HepG2 (cell line): ENCODE results near the gene MEX3A. TPM values are rescaled to one million over a fixed set of nuclear protein-coding genes. Genes with fewer than 3 reads are reported as not detected.

Experiments used
- BCL3 ChIP-seq: sonication (generic); formaldehyde crosslinking; IDR thresholded peaks from 2 replicates; pipeline ENCODE4 v1.5.1; 2020; ENCODE audit warnings: mild to moderate bottlenecking, missing genetic modification reagents, moderate library complexity
- CAMTA2 ChIP-seq: sonication (generic); formaldehyde crosslinking; IDR thresholded peaks from 2 replicates; pipeline ENCODE4 v1.4.0; 2020; ENCODE audit warnings: mild to moderate bottlenecking, missing genetic modification reagents, borderline replicate concordance
- EED ChIP-seq: sonication (generic); formaldehyde crosslinking; IDR thresholded peaks from 2 replicates; pipeline ENCODE4 v1.5.0; 2020; ENCODE audit warnings: mild to moderate bottlenecking, missing genetic modification reagents
- EZH2 ChIP-seq: conservative IDR thresholded peaks from 2 replicates; pipeline ENCODE4 v1.6.1; 2012; ENCODE audit warnings: mild to moderate bottlenecking, low read depth, low read length, moderate library complexity
- FUBP1 ChIP-seq: sonication (generic); formaldehyde crosslinking; IDR thresholded peaks from 2 replicates; pipeline ENCODE4 v1.5.1; 2020; ENCODE audit warnings: missing genetic modification reagents, mild to moderate bottlenecking, borderline replicate concordance
- MYNN ChIP-seq: sonication (generic); formaldehyde crosslinking; IDR thresholded peaks from 2 replicates; pipeline ENCODE4 v1.4.0; 2020; ENCODE audit warnings: mild to moderate bottlenecking, low read depth, missing genetic modification reagents
- NKX3-1 ChIP-seq: sonication (generic); formaldehyde crosslinking; IDR thresholded peaks from 2 replicates; pipeline ENCODE4 v1.5.0; 2020; ENCODE audit warnings: missing genetic modification reagents
- SAFB2 ChIP-seq: sonication (generic); formaldehyde crosslinking; IDR thresholded peaks from 2 replicates; pipeline ENCODE4 v1.5.1; 2020; ENCODE audit warnings: missing genetic modification reagents, low read depth, mild to moderate bottlenecking, borderline replicate concordance
- SRF ChIP-seq: IDR thresholded peaks from 2 replicates; pipeline ENCODE4 v1.6.1; 2011; ENCODE audit warnings: mild to moderate bottlenecking, low read depth, low read length, moderate library complexity
- SRSF9 ChIP-seq: fragments of 200-400 bp; formaldehyde crosslinking; IDR thresholded peaks from 2 replicates; pipeline ENCODE4 v1.6.1; 2018; ENCODE audit warnings: borderline replicate concordance, mild to moderate bottlenecking, low read depth, low read length; ENCODE audit not compliant: insufficient read depth, poor library complexity, severe bottlenecking
- SYNCRIP ChIP-seq: fragments of 200-400 bp; formaldehyde crosslinking; IDR thresholded peaks from 2 replicates; pipeline ENCODE4 v1.6.1; 2018; ENCODE audit warnings: mild to moderate bottlenecking, low read depth, low read length; ENCODE audit not compliant: insufficient read depth
- TARDBP ChIP-seq: sonication (generic); formaldehyde crosslinking; IDR thresholded peaks from 2 replicates; pipeline ENCODE4 v1.8.0; 2022; ENCODE audit warnings: mild to moderate bottlenecking, missing genetic modification reagents
- ZFP62 ChIP-seq: sonication (generic); formaldehyde crosslinking; IDR thresholded peaks from 2 replicates; pipeline ENCODE4 v1.4.0; 2020; ENCODE audit warnings: missing genetic modification reagents
- ZNF225 ChIP-seq: sonication (generic); formaldehyde crosslinking; IDR thresholded peaks from 2 replicates; pipeline ENCODE4 v1.4.0; 2020; ENCODE audit warnings: mild to moderate bottlenecking, missing genetic modification reagents
- ZNF280B ChIP-seq: sonication (generic); formaldehyde crosslinking; IDR thresholded peaks from 2 replicates; pipeline ENCODE4 v1.5.0; 2020; ENCODE audit warnings: missing genetic modification reagents, mild to moderate bottlenecking, borderline replicate concordance
- ZNF414 ChIP-seq: sonication (generic); formaldehyde crosslinking; IDR thresholded peaks from 2 replicates; pipeline ENCODE4 v1.5.0; 2020; ENCODE audit warnings: missing genetic modification reagents
- ZNF468 ChIP-seq: sonication (generic); formaldehyde crosslinking; IDR thresholded peaks from 2 replicates; pipeline ENCODE4 v1.8.0; 2022; ENCODE audit warnings: mild to moderate bottlenecking, moderate library complexity, missing genetic modification reagents
- ZNF704 ChIP-seq: sonication (generic); formaldehyde crosslinking; IDR thresholded peaks from 2 replicates; pipeline ENCODE4 v1.8.1; 2023; ENCODE audit warnings: mild to moderate bottlenecking, inconsistent platforms, moderate library complexity, missing genetic modification reagents, borderline replicate concordance
- ZNF792 ChIP-seq: IDR thresholded peaks from 2 replicates; pipeline ENCODE4 v1.6.1; 2016
- ZNF883 ChIP-seq: sonication (generic); formaldehyde crosslinking; IDR thresholded peaks from 2 replicates; pipeline ENCODE4 v1.5.1; 2020; ENCODE audit warnings: mild to moderate bottlenecking, missing genetic modification reagents; ENCODE audit errors: not compliant biosample characterization
- polyA plus RNA-seq, 8 experiments: library from polyadenylated mRNA; depleted of rRNA in 3 of 8; stranded (reverse) in 7 of 8; unstranded in 1 of 8; fragments of >200 nt; fragmentation: Illumina TruSeq in 4 of 8; extraction: Trizol in 4 of 8; gene quantifications; 2 replicates each; pipeline versions ENCODE4 v1.2.1 to v1.2.3, GENCODE V29; 2011 to 2016; ENCODE audit warnings: low read depth in 4 of 8, missing spikeins in 1 of 8, mixed read lengths in 1 of 8; ENCODE audit not compliant: insufficient read depth in 1 of 8
- total RNA-seq, 5 experiments: library from RNA; depleted of rRNA; stranded (reverse); fragments of >200 nt; fragmentation: Illumina TruSeq; extraction: Trizol; gene quantifications; 2 replicates each; pipeline ENCODE4 v1.2.3, GENCODE V29; 2016; ENCODE audit warnings: low read depth in 1 of 5
- TF ChIP-seq, protein P1 (sequence below): sonication (generic); formaldehyde crosslinking; IDR thresholded peaks from 2 replicates; pipeline ENCODE4 v1.4.0; 2020; ENCODE audit warnings: mild to moderate bottlenecking, missing genetic modification reagents

MEX3A gene
- total and polyA plus RNA-seq, 2 of the 13 experiments (the other 11 are each of a cell fraction or from before 2014, with no cell fraction given), result 7.6 to 9.1 TPM

DNA sequence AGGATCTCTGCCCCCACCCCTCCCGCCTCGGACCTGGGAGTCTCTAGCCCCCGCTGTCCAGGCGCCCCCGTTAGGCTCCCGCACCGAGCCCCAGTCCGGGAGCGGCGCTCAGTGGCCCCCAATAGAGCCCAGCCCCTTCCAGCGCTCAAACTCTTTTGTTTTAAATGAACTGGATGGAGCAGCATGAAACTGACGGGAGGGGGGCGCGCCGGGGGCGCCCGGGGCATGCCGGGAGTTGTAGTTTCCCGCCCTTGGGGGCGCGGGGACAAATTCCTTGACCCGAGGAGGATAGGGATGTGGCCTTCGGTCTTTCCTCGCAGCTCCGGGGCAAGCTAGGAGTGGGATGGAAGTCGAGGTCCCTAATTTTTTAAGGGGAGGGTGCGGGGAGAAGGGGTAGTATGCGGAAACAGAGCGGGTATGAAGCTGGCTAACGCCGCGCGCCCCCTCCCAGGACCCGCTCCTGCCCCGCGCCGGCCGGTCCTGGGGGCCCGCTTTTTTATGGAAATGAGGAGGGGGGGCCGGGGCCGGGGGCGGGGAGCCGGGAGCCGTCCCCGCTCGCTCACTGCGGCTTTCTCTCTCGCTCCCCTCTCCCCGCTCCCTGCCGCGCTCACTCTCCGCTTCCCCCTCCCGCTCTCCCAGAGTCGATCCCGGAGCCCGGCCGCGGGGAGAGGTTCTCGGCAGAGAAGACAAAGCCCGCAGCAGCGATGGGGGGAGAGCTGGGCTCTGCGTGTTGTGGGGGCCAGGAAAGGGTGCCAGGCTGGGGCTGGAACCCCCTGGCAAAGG is at the start of gene MEX3A (continued):
- no peak for TF ChIP-seq ZNF468 (CRISPR knock-in tag)
- no peak for TF ChIP-seq FUBP1 (CRISPR knock-in tag)
- 0 out of 2 replicates have a peak, but pooled peaks have one; percentile 28 for TF ChIP-seq TARDBP (CRISPR knock-in tag)
- no peak for TF ChIP-seq SRSF9
- no peak for TF ChIP-seq SYNCRIP
- TF ChIP-seq, protein P1, sequence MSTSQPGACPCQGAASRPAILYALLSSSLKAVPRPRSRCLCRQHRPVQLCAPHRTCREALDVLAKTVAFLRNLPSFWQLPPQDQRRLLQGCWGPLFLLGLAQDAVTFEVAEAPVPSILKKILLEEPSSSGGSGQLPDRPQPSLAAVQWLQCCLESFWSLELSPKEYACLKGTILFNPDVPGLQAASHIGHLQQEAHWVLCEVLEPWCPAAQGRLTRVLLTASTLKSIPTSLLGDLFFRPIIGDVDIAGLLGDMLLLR (CRISPR knock-in tag), result no peak
- TF ChIP-seq ZNF414 (CRISPR knock-in tag), result no peak
- no peak for TF ChIP-seq NKX3-1 (CRISPR knock-in tag)
- TF ChIP-seq ZNF225 (CRISPR knock-in tag), result no peak
- no peak; the same call in 1 of the 2 replicates for TF ChIP-seq ZNF280B (CRISPR knock-in tag)
- no peak for TF ChIP-seq CAMTA2
- TF ChIP-seq ZNF883 (CRISPR knock-in tag), result peak; percentile 32
- no peak for TF ChIP-seq EZH2
- TF ChIP-seq ZNF704 (CRISPR knock-in tag), result no peak; the same call in 1 of the 2 replicates
- TF ChIP-seq BCL3, result no peak
- TF ChIP-seq SAFB2 (CRISPR knock-in tag), result no peak
- TF ChIP-seq MYNN (CRISPR knock-in tag), result no peak
- no peak for TF ChIP-seq ZFP62 (CRISPR knock-in tag)
- peak; percentile 58; the same call in 1 of the 2 replicates for TF ChIP-seq ZNF792 (CRISPR knock-in tag)
- TF ChIP-seq SRF, result no peak
- no peak for TF ChIP-seq EED (CRISPR knock-in tag)
